Endothelial cell of hepatic sinusoid (primary cell): Measurements from ENCODE around the gene RTEL1.

Source experiments
- in situ Hi-C: cut with HindIII; loops from 2 replicates; pipeline ENCODE4 v1.10.0; 2017; ENCODE audit warnings: low sequenced_read_pairs

Gene RTEL1

GRCh38 chr20:63686094-63686491 is 28.0 kb downstream of the RTEL1 start:
- in situ Hi-C loops = no loop called here

GRCh38 chr20:63686492-63687321 is 28.6 kb downstream of the RTEL1 start:
- in situ Hi-C loops = no loop called here

DNA sequence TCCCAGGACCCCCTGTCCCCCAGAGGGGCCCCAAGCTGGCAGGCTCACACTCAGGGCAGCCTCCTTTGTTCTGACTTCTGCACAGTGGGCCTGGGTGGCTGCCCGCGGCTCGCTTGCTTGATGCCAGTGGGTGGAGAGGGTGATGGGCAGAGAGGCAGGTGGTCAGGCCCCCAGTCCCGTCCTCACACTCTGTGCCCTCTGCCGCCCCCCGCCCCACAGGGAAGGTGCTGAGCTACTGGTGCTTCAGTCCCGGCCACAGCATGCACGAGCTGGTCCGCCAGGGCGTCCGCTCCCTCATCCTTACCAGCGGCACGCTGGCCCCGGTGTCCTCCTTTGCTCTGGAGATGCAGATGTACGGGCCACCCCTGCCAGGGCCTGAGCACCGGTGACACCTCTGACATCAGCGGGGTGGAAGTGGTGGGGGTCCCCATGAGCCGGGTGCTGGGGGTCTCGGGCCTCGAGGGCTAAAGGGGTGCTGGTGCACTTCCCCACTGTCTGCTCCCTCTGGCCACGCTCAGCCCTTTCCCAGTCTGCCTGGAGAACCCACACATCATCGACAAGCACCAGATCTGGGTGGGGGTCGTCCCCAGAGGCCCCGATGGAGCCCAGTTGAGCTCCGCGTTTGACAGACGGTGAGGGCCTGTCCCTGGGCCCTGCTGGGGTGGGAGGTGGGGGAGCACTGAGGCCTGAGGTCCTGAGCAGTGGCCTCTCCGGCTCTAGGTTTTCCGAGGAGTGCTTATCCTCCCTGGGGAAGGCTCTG is 29.5 kb downstream of the RTEL1 start:
- in situ Hi-C loops = no loop called here

DNA sequence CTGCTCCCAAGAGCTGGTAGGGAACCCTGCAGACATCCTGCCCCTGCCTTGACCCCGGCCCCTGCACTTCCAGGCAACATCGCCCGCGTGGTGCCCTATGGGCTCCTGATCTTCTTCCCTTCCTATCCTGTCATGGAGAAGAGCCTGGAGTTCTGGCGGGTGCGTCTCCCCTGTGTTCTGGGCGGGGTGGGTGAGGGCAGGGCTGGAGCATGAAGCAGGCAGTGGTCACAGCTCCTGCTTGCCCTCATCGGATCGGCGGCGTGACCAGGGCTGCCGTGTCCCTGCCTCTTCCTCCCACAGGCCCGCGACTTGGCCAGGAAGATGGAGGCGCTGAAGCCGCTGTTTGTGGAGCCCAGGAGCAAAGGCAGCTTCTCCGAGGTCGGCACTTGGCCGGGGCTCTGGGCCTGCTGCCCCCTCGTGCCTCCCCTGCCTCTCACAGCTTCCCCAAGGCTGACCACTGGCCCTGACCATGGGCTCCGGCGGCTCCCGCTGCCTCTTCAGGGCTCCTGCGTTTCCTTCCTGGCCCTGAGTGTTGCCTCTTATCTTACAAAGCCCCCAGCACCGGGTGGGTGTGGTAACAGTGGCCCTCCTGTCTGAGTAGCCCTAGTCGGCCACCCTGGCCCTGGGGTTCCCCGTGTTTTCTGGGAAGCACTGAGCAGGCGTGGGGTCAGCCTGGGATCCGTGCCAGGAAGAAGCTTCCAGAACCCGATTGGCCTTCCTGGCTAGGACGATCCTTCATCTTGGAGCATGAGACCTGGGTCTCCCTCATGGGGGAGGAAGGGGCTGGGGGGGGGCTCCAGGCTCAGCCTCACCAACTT is 30.3 kb downstream of the RTEL1 start:
- in situ Hi-C loops = no loop called here

- in situ Hi-C loops = no loop called here
These were observed 31.2 kb downstream of the RTEL1 start for GRCh38 chr20:63689046-63690002.

DNA sequence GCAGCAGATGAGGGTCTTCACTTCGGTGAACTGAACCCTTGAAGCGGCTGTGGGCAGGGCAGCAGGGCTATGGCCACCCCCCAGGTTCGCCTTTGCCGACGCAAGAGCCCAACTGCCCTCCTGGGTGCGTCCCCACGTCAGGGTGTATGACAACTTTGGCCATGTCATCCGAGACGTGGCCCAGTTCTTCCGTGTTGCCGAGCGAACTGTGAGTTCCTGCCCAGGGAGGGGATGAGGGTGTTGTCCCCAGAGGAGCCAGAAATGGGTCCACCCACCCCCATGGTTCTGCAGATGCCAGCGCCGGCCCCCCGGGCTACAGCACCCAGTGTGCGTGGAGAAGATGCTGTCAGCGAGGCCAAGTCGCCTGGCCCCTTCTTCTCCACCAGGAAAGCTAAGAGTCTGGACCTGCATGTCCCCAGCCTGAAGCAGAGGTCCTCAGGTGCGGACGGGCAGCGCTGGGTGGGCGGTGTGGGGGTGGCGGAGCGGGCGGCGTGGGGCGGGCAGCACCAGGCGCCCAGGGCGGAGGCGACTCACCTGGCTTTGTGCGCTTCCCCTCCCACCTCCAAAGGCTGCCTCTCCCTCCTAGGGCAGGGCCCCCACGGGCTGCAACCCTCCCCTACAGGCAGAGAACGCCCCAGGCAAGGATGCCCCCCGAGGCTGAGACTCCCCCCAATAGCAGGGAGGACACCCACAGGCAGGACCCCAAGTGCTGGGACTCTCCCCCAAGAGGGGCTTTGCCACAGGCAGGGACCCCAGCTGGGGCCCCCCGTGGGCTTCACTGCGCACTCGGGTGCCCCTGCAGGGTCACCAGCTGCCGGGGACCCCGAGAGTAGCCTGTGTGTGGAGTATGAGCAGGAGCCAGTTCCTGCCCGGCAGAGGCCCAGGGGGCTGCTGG is 32.1 kb downstream of the RTEL1 start:
- in situ Hi-C loops = no loop called here

DNA sequence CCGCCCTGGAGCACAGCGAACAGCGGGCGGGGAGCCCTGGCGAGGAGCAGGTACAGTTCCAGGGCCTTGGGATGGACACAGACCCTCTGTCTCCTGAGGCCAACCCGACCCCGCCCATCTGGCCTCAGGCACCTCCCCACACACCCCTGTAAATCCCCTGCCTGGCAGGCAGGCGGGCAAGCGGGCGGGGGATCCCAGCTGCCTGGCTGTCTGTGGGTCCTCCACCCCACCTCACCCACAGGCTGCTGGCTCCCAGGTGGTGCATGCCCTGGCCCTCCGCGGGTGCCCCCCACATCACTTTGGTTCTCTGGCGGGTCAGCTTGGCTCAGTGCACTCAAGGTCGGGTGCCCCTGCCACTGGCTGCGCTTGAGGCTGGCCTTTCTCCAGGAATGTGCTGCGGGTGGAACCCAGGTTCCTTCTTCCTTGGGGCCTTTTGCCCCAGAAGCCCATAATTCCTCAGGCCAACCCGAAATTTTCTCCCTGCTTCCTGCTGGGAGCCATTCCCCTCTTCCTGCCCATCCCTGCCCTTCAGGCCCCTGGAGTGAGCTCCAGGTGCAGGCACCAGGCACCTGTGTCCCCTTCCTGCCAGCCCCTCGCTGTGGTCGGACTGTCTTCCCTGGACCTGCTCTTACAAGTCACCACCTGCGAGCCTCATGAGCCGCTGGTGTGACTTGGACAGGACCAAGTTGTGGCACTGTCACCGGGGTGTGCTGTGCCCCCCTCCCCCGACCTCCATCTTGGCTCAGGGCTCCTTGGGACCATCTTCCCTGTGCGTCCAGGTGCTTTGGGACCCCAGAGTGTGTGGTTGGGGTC is 33.0 kb downstream of the RTEL1 start:
- in situ Hi-C loops = no loop called here

- in situ Hi-C loops = no loop called here
These were observed 33.8 kb downstream of the RTEL1 start for GRCh38 chr20:63691711-63692435.

DNA sequence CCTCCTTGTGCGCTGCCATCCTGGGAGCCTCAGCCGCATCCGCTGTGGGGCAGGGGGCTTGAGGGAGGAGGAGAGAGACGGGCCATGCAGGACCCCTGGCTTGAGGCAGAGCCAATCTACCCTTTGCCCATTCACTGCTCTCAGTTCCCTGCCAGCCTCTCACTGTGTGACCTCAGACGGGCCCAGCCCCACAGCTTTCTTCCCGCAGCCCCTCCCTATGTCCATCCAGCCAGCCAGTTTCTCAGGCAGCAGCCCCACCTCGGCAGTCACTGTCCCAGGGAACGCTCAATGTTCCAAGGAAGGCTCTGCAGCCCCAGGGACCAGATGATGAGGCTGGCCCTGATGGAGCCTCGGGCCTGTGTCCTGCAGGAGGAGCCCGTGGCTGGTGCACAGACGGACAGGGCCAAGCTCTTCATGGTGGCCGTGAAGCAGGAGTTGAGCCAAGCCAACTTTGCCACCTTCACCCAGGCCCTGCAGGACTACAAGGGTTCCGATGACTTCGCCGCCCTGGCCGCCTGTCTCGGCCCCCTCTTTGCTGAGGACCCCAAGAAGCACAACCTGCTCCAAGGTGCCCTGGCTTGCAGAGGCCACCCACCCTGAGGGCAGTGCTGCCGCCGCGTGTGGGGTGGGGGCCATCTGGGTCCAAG is 34.4 kb downstream of the RTEL1 start:
- in situ Hi-C loops = no loop called here

GRCh38 chr20:63693083-63693732 is 35.1 kb downstream of the RTEL1 start:
- in situ Hi-C loops = no loop called here

GRCh38 chr20:63693733-63694583 is 35.8 kb downstream of the RTEL1 start:
- in situ Hi-C loops = no loop called here

GRCh38 chr20:63694584-63695423 is 36.7 kb downstream of the RTEL1 start:
- in situ Hi-C loops = no loop called here

GRCh38 chr20:63695424-63696305 is 37.6 kb downstream of the RTEL1 start:
- in situ Hi-C loops = no loop called here

DNA sequence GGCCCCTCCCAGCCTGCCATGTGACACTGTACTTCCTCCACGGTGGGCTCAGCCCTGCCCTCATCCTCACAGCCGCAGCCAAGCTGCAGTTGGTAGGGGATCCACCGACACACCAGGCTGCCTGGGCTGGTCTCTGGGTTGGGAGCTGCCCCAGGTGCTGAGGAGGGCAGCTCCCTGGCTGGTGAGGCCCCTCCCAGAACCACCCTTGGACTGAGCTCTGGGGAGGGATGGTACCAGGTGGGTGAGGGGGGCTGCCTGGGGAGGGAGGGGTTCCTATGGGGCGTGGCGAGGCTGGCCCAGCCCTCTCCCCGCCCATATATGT is 38.2 kb downstream of the RTEL1 start:
- in situ Hi-C loops = no loop called here
